Loucy (cell line): ENCODE measurements around the gene TFCP2L1.

Source experiments
- H2AFZ ChIP-seq: fragments of 200-600 bp; sonication (generic); 2 replicates; pipeline ENCODE4 v1.6.0; 2016; ENCODE audit warnings: antibody characterized with exemption, mild to moderate bottlenecking, low read length, moderate library complexity
- H3F3A ChIP-seq: fragments of 200-600 bp; 2 replicates; pipeline ENCODE4 v1.6.0; 2016; ENCODE audit warnings: antibody characterized with exemption, low read depth, mild to moderate bottlenecking
- H3K27me3 ChIP-seq: fragments of 200-600 bp; sonication (generic); 2 replicates; pipeline ENCODE4 v1.6.1; 2014; ENCODE audit warnings: low read length, mild to moderate bottlenecking; ENCODE audit not compliant: insufficient read depth, poor library complexity, severe bottlenecking
- H3K36me3 ChIP-seq: fragments of 200-600 bp; sonication (generic); 2 replicates; pipeline ENCODE4 v1.6.1; 2016; ENCODE audit warnings: low read length; ENCODE audit not compliant: insufficient read depth
- H3K4me1 ChIP-seq: fragments of 200-600 bp; sonication (generic); 2 replicates; pipeline ENCODE4 v1.5.1; 2014; ENCODE audit warnings: low read length, mild to moderate bottlenecking; ENCODE audit not compliant: insufficient read depth, poor library complexity, severe bottlenecking
- H3K4me2 ChIP-seq: fragments of 200-600 bp; sonication (generic); 2 replicates; pipeline ENCODE4 v1.6.0; 2014; ENCODE audit warnings: antibody characterized with exemption, low read length, low read depth, mild to moderate bottlenecking; ENCODE audit not compliant: poor library complexity, severe bottlenecking
- H3K4me3 ChIP-seq: fragments of 200-600 bp; sonication (generic); 2 replicates; pipeline ENCODE4 v1.5.1; 2014; ENCODE audit warnings: low read length, mild to moderate bottlenecking, mixed read lengths; ENCODE audit not compliant: poor library complexity, severe bottlenecking
- H3K79me2 ChIP-seq: fragments of 200-600 bp; sonication (generic); 2 replicates; pipeline ENCODE4 v1.6.1; 2014; ENCODE audit warnings: low read length; ENCODE audit not compliant: insufficient read depth
- H3K9ac ChIP-seq: fragments of 200-600 bp; sonication (generic); 2 replicates; pipeline ENCODE4 v1.6.0; 2014; ENCODE audit warnings: mild to moderate bottlenecking, low read depth, low read length, moderate library complexity; ENCODE audit not compliant: poor library complexity, severe bottlenecking
- H3K9me2 ChIP-seq: fragments of 200-600 bp; sonication (generic); replicated peaks from 2 replicates; pipeline ENCODE4 v1.6.1; 2016; ENCODE audit warnings: low read depth, low read length, mixed read lengths
- H3K9me3 ChIP-seq: fragments of 200-600 bp; sonication (generic); 2 replicates; pipeline ENCODE4 v1.6.1; 2014; ENCODE audit warnings: mild to moderate bottlenecking, antibody characterized with exemption, low read length, low read depth; ENCODE audit not compliant: insufficient read depth
- H4K20me1 ChIP-seq: fragments of 200-600 bp; sonication (generic); 2 replicates; pipeline ENCODE4 v1.6.0; 2014; ENCODE audit warnings: antibody characterized with exemption, low read length, mild to moderate bottlenecking; ENCODE audit not compliant: insufficient read depth, poor library complexity, severe bottlenecking
- EZH2phosphoT487 ChIP-seq: fragments of 200-600 bp; IDR thresholded peaks from 2 replicates; pipeline ENCODE4 v1.6.1; 2018; ENCODE audit warnings: antibody characterized with exemption, mild to moderate bottlenecking, moderate library complexity, borderline replicate concordance
- TF ChIP-seq, protein P1 (sequence below): fragments of 200-600 bp; sonication (generic); conservative IDR thresholded peaks from 2 replicates; pipeline ENCODE4 v1.5.1; 2014; ENCODE audit warnings: mild to moderate bottlenecking, antibody characterized with exemption, low read length

The TFCP2L1 gene

DNA sequence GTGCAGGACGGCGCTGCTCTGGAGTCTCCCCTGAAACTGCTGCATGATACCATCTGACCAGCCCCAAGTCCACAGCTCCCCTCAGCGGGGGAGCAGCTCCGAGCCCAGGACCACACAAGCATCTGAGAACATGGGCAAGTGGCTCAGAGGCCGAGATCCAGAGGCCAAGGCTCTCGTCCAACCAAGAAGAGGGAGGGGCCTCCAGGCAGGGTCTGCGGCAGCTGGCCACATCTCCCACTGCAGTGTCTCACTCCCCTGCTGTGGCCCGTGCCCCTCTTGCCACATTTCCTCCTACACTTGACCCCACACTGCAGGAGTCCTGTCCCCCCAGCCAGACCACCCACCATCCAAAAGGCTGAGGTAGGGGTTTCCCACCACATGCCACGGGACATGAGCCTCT is 50.2 kb downstream of the TFCP2L1 start:
- Histone ChIP-seq H4K20me1 (no peaks in the 10 kb centered on the region), H3K9me2 (no peaks in the 10 kb centered on the region), H3K4me1 (no peaks in the 10 kb centered on the region), H3K9ac (no peak overlapping the region), H2AFZ (no peak overlapping the region), H3F3A (no peaks in the 10 kb centered on the region), H3K4me3 (no peak overlapping the region), H3K4me2 (no peak overlapping the region), H3K79me2 (no peaks in the 10 kb centered on the region), H3K36me3 (no peaks in the 10 kb centered on the region), H3K27me3 (no peaks in the 10 kb centered on the region), H3K9me3 (no peaks in the 10 kb centered on the region)
- no peak for TF ChIP-seq EZH2phosphoT487
- TF ChIP-seq, protein P1, sequence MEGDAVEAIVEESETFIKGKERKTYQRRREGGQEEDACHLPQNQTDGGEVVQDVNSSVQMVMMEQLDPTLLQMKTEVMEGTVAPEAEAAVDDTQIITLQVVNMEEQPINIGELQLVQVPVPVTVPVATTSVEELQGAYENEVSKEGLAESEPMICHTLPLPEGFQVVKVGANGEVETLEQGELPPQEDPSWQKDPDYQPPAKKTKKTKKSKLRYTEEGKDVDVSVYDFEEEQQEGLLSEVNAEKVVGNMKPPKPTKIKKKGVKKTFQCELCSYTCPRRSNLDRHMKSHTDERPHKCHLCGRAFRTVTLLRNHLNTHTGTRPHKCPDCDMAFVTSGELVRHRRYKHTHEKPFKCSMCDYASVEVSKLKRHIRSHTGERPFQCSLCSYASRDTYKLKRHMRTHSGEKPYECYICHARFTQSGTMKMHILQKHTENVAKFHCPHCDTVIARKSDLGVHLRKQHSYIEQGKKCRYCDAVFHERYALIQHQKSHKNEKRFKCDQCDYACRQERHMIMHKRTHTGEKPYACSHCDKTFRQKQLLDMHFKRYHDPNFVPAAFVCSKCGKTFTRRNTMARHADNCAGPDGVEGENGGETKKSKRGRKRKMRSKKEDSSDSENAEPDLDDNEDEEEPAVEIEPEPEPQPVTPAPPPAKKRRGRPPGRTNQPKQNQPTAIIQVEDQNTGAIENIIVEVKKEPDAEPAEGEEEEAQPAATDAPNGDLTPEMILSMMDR: no peak

DNA sequence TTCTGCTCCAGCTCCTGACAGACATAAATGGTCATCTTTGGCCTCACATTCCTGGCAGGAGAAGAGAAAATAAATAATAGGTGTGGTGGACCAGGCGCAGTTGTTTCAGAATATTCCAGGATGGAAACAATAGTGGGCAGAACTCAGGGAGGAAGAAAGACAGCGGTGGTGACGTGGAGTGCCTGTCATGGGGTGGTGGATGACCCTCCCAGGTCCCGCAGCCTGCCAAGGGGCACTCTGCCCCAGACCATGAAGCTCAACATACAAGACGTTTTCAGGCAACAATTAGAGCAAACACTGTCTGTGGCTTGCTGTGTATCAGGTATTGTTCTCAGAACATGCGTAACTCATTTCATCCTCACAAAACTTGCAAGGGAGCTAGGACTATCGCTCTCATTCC is 50.9 kb downstream of the TFCP2L1 start:
- TF ChIP-seq, protein P1: no peak
- TF ChIP-seq EZH2phosphoT487: no peak
- no peak overlapping the region for H3K9ac ChIP-seq
- H3F3A ChIP-seq: no peaks in the 10 kb centered on the region
- no peaks in the 10 kb centered on the region for H3K36me3 ChIP-seq
- no peaks in the 10 kb centered on the region for H3K4me1 ChIP-seq
- H3K4me2 ChIP-seq: no peak overlapping the region
- no peaks in the 10 kb centered on the region for H3K27me3 ChIP-seq
- H3K79me2 ChIP-seq: no peaks in the 10 kb centered on the region
- H4K20me1 ChIP-seq: no peaks in the 10 kb centered on the region
- no peaks in the 10 kb centered on the region for H3K9me3 ChIP-seq
- H3K9me2 ChIP-seq: no peaks in the 10 kb centered on the region
- no peak overlapping the region for H3K4me3 ChIP-seq
- no peak overlapping the region for H2AFZ ChIP-seq

DNA sequence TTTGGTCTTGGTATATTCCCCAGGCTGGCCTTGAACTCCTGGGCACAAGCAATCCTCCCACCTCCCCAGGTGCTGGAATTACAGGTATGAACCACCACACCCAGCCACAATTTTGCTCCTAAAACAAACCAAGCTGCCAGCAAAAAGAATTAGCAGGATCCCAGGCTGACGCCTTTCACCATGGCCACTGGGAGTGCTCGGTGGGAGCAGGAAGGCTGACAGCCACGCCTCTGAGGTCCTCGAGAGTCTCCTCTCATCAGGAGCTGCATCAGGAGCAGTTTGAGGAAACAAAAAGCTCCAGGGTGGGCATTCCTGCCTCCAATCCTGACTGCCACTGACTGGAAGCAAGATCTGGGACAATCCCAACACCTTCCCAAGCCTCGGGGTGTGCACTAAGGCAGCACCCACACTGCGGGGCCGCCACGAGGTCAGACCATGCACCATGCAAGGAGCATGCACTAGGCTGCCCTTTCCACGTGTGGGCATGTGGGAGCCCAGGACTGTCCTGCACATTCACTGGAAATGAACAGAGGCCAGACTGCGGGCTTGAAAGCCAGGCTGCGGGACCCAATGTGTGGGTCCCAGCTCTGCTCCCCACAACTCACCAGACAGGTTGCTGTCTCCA is 51.4 kb downstream of the TFCP2L1 start:
- H3K27me3 ChIP-seq: no peaks in the 10 kb centered on the region
- no peaks in the 10 kb centered on the region for H4K20me1 ChIP-seq
- H3K36me3 ChIP-seq: no peaks in the 10 kb centered on the region
- no peak overlapping the region for H2AFZ ChIP-seq
- H3K4me1 ChIP-seq: no peaks in the 10 kb centered on the region
- no peak for TF ChIP-seq EZH2phosphoT487
- TF ChIP-seq, protein P1: no peak
- no peaks in the 10 kb centered on the region for H3K9me2 ChIP-seq
- no peak overlapping the region for H3K9ac ChIP-seq
- H3K4me2 ChIP-seq: no peak overlapping the region
- no peaks in the 10 kb centered on the region for H3F3A ChIP-seq
- H3K4me3 ChIP-seq: no peak overlapping the region
- H3K79me2 ChIP-seq: no peaks in the 10 kb centered on the region
- H3K9me3 ChIP-seq: no peaks in the 10 kb centered on the region
